T-helper 2 cell (primary cell): Measurements from ENCODE around the gene HMX3.

Experiments used
- DNase-seq, 5 experiments: peaks; one replicate each; pipeline versions ENCODE4 v3.0.0 to v3.0.0-alpha.2; 2012 to 2022
- total RNA-seq, 2 donors: gene quantifications; one replicate each; lab custom pipeline; 2026; lab: John Stamatoyannopoulos, UW

Gene HMX3
- 0 to 0.34 reads per million in 2 donors for total RNA-seq

DNA sequence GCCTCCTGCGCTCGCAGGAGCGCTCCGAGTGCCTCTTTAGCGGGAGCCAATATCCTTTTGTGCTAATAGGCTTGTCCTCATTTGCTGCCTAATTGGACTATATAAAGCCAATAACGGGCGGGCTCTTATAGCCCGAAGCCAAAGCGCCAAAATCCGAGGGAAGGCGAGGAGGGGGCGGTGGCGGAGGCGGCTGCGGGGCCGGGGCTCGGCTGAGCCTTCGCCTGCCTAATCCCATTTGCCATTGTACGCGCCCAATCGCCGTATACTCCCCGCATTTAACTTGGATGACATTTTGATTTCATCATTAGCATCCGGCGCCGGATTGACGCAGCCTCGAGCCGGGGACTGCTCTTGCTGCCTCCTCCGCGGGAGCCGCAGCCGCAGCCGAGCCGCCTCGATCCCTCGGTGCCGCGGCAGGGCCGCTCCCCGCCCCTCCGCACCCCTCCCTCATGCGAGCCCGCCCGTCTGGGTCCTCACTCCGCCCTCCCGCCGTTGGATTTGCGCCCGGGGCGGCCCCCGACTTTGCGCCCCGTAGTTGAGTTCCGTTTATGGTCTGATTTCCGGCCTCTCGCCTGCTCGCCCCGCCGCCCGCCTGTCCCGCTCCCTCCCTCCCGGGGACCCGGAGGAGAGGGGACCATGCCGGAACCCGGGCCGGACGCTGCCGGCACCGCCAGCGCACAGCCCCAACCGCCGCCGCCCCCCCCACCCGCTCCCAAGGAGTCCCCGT, at the start of gene HMX3:
Gene HMX3 (plus strand): TSS at position 556 of the 727 bp plus-strand sequence. CDS start 81 bp downstream, at position 637.
- peak in 1 of 5 experiments; percentile 57 for DNase-seq

DNA sequence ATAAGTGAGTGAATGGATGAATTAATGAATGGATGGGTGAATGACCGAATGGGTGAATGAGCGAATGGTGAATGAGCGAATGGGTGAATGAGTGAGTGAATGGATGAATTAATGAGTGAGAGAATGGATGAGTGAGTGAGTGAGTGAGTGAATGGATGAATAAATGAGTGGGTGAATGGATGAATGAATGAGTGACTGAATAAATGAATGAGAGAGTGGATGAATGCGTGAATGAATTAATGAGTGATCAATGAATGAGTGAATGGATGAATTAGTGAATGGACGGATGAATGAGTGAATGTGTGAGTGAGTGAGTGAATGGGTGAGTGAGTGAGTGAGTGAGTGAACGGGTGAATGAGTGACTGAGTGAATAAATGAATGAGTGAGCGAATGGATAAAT, 49.5 kb upstream of the HMX3 start:
- DNase-seq: no peak

DNA sequence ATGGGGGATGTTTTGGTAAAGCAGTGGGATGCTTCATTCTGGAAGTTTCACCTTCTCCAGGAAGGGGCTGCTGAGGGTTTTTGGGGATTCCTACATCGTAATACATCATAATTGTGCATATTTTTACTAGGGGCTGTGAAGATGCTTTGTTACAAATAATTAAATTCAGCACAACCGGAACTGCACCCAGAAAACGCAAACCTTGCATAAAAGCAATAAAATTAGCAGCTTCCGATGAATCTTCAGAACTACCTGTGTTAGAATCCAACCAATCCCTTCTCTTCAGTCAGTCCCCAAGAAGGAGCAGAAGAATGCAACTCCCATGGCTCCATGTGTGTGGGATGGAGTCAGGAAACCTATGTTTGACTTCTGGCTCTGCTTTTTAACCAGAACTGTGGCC, 48.4 kb upstream of the HMX3 start:
- DNase-seq: no peak

DNA sequence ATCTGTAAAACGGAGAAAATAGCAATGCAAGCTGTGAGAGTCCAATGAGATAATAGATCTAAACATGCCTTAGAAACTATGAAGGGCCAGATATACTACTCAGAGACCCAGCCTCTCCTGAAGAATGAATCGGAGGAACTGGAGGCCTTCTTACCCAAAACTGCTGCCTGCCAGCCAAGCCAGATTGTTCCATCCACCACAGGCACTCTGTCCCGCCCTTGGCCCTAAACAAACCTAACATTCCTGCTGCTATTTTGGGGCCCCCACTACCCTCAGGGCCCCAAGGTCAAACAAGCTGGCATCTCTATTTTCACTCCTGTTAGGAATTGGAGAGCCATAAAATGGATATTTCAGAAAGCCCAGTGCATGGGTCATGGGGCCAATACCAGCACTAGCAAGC, 48.0 kb upstream of the HMX3 start:
- no peak for DNase-seq

DNA sequence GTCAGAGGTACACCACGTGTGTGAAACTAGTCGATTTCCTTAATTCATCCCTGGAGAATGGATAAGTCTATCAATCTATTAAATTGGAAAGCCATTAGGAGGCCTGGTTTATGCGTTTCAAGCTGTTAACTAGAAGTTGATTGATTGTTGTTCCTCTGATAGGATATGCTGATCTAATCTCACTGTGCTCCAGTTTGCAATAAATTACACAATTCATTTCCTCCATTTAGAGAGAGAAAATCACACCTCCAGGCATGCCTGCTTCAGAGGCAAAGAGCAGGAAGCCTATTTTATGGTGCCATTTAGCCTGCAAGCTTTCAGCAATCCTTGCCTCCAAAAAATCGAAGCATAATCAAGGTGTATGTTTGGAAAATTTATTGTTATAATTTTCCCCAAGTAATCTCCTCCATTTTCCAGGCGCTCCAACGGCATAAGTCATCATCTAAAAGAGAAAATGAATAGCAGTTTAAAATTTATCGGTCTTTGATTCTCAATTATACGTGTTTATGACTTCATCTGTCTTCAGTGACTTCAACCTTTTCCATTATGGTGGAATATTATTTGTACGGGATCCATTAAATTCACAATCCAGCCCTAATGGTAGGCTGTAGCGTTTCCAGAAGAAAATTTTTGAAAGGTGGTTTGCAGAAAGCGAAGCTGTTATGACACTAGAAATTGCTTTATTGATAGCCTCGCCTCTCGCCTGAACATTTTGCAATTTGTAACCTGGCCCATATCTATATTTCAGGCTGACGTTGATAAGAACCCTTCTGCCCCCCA, 42.9 kb upstream of the HMX3 start:
- no peak for DNase-seq

DNA sequence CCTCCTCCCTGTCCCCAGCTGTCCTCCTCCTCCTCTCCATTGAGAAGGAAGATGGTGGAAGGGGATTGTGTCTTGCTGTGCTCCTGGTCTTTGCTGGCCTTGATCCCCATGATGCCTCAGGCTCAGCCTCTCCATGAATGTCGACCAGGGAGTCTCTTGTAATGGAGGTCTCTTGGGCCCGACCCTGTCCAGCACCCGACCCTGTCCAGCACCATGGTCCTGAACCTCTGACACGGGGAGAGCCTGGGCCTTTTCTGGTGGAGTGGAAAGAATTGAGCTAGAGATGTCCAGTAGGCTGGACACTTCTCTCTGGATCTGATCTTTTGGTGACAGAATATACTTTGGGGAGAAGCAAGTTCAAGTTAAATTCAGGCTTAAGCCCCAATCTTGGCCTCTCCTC, 42.3 kb upstream of the HMX3 start:
- DNase-seq: no peak

DNA sequence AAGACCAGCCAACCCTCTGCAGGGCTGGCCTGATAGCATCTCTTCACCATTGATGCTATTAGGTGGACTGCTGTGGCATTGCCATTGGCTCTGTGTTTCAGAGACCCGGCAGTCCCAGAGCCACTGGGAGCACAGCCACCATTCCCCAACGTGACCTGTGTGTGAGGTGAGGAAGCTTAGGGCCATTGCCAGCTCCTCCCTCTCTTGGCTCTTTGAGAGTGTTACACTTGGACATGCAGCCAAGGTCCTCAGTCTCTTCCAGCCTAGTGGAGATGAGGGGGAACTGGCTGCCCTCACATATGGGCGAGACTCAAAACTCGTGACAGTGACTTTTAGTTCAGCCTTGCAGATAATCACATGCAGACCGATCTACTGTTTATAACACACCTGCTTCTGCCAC, 39.3 kb upstream of the HMX3 start:
- no peak for DNase-seq

DNA sequence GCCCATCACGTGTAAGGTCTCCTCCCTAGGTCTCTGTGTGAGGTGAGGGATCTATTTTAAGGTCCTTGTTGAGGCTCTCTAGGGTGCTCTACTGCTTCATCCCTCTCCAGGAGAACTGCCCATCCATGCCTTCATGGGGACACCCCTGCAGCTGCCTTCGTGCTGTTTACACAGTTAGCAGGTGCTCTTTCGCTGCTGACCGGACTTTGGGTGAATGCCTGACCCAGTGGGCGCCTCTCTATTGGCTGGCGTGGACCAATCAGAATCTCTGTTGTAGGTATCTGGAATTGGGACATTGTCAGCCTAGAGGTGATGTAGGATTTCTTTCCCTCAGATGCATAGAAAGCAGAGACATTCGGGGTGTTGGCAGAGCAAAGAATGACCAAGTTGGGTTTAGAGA, 38.7 kb upstream of the HMX3 start:
- no peak for DNase-seq

DNA sequence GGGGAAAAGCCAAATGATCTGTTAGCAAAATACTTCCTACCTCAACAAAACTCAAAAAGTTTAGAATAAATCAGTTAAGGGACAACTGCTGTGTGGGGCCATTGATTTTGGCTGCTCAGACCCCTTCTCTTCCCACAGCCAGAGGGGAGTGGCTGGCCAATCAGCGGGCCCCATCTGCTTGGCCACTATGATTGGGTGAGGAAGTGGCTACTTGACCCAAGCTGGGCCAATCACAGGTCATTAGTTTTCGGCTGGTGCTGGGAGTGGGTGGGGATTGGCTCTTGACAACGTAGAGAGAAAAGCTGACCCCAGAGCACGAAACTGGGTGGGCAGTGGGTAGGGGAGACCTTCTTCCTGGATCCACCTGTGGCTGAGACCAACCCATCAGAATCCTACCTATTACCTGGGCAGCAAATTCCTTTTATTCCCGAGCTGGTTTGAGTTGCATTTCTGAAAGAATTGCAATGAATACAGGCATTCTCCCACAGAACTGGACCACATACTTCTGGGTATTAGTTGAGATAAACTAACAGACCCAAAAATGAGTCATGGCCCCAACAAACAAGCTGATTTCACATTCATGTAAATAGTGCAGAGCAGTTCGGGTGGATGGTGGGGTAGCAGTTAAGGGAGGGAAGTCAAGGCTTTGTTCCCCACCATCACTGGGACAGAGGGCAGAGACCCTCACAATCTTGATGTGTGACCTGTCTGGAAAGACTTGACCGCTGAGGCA, 35.6 kb upstream of the HMX3 start:
- no peak for DNase-seq

DNA sequence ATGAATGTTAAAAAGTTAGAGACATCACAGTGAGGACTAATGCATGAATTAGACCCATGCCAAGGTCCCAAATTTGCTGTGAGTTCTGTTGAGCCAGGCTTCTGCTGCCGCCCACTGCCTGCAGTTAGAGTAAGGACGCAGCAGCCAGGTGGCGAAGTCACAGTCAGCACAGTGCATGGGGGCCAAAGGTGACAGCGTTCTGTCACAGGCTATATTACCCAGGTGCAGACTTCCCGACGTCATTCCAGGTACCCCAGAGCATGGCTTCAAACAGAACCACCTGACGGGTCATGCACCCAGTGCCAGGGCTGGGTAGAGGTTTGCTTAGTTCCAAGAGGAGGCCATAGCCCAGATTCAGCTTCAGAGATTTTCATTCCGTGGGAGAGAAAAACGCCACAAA, 33.9 kb upstream of the HMX3 start:
- no peak for DNase-seq

DNA sequence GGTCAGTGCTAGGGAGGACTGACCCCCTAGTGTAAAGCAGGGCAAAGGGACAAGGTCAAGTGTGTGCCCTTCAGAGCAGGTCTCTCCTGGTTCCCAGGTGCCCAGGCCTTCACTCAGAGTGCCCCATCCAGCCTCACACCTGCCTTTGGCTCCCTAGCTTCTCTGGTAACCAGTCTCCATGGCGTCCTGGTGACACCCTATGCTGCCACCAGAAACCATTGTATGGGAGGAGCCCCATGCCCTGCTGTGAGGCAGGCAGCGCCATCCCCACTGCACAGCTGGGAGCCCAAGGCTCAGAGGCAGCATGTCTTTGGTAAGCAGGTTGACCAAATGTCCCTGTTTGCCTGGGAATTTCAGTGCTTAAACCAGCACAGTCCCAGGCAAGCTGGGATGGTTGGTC, 33.1 kb upstream of the HMX3 start:
- no peak for DNase-seq

DNA sequence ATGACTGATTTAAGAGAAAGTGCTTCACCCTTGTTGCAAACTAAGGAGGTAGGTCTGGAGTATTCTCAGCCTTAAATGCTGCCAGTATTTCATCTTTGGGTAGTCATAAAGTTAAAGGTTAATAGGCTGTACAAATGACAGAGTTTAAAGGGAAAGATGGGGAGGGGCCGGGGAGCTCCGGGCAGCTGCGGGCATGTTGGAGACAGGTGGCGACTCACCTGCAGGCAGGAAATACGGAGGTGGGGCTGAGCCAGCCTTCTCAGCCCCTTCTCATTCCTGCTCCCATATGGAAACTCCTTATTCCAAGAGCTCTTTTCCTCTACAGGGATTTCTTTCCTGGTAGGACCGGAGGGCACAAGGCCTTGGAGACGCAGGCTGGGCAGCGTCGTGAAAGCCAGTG, 31.8 kb upstream of the HMX3 start:
- no peak for DNase-seq

DNA sequence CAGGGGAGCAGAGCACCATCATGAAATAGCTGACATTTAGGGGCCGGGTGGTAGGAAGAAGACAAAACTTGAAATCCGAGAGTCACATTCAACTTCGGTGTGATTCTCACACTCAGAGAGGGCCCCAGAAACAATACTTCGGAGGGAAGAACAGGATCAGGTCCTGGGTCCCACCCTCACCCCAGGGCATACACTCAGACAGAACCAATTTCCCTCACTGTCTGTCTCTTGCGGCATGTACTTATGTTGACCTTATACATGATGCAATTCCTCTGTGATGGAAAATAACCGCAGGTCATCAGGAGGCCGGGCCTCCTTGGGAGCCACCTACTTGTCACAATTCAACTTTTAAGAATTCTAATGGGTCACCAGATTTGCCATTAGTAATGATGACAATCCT, 26.3 kb upstream of the HMX3 start:
- no peak for DNase-seq

DNA sequence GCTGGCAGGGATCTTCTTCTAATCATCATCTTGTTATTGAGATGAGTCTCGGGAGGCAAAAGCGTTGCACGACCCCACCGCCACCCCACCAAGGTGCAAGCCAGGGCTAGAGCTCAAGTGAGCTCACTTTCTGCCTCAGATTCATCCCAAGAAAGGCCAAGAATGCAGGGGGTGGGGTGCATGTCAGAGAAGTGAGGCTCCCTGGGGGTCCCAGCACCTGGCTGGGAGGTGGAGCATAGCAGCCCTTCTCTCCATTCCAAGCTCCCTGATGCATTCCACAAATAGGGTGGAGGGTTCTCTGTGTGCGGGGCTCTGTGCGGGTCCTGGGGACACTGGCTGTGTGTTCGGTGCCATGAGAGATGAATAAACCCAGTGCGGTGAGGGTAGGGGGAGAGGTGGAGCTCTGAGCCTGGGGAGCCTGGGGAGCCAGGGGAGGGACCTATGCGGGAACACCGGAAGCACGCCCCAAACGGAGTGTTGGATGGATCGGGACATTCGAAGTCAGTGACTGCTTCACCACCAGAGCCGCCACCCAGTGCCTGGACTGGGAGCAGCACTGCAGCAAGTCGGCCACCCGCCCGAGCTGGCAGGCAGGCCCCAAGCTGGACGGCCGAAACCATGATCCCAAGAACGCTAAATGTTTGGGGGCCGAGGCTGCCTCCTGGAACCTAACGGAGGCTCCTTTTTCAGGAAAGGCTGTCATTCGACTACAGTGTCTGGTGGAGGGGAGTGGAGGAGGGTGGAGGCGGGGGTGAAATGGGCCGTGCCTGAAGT, 17.9 kb upstream of the HMX3 start:
- DNase-seq: no peak

DNA sequence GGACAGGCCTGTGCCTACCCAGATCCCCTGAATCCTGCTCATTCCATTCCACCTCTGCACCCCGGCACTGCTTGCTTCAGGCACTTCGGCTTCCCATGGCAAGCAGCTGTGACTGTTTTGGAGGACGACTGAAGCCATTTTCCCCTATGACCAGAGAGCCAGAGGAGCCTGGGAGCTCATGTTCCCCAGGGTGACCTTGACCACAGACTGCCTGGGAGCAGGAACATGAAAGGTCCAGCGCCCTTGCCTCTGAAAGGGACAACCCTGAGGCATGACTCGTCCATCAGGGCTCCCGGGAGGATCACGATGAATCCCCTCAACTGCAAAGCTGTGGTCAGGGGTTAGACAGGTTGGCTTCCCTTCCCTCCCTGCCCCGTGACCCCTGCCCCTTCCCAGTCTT, 16.7 kb upstream of the HMX3 start:
- no peak for DNase-seq

DNA sequence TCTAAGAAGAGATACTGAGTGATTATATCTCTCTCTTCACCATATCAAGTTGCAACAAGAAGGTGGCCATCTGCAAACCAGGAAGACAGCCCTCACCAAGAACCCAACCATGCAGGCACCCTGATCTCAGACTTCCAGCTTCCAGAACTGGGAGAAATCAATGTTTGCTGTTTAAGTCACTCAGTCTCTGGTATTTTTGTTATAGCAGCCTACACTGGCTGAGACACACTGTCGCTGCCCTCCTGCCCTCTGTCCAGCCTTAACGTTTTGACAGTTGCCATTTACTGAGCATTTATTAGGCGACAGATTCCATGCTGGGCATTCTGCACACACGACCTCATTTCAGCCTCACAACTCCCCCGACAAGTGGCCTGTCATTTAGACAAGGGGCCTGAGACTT, 9.5 kb upstream of the HMX3 start:
- DNase-seq: no peak

DNA sequence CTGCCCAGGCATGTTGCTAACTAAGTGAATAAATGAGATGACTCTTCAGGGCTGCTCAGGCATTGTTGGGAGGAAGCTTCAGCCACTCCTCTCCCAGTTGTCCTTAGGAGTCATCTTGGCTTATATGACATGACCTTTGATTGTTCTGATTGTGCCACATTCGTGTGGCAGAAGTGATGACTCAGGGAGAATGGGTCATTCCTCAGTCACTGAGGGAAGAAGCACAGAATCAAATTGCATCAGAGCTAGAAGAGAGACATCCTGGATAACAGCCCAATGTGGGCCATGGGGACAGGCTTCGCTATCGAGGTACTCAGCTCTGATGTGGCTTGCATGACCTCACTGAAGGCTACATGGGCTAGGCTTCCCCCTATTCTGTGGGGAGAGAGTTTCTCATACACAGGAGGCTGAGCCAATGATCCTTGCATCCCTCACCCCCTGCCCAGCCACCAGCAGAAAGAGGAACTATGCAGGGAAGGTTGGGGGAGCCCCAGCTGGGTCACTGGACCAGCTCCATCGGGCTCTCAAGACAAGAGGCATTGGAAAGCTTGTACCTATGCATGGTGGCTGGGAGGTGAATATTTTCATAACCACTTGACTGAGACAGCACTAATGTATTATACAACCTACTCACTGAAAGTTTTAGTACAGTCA, 6.0 kb upstream of the HMX3 start:
- no peak for DNase-seq

DNA sequence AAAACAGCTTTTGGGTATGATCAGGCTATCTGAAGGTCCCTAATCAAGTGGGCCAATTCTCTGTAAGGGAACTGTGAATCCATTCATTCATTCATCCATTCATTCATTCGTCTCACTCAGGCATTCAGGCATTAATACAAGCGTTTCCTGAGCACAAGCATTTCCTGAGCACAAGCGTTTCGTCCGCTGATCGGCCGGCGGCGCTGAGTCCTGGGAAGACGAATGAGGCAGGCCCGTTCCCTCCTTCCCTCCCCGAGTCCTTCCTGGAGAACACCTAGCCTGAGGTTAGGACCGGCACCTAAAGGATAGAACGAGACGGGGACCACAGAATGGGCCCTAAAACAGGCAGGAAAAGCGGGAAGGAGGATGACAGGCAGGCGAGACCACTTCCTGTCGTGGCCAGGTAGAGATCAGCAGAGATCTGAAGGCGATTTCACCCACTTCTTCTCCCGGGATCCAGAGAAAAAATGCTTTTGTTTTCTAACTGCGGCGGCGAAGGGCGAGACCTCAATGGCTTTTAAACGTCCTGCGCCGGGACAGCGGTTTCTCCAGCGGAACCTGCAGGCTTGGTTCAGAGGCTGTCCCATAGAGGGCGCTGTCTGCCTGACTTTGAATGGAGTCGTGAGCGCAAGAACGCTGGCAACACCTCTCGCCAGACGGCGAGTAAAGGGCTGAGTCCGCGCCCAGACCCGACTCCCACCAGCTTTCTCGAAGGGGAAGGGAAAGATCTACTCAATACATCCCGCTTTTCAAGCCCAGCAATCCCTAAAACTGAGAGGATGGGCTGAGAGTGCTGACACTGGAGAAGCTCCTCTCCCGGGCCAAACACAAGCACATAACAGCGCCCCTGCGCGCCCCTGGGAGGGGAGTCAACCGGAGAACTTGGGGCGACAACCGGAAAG, 2.9 kb upstream of the HMX3 start:
- DNase-seq: peak; percentile 60 to 83 (median 75)

DNA sequence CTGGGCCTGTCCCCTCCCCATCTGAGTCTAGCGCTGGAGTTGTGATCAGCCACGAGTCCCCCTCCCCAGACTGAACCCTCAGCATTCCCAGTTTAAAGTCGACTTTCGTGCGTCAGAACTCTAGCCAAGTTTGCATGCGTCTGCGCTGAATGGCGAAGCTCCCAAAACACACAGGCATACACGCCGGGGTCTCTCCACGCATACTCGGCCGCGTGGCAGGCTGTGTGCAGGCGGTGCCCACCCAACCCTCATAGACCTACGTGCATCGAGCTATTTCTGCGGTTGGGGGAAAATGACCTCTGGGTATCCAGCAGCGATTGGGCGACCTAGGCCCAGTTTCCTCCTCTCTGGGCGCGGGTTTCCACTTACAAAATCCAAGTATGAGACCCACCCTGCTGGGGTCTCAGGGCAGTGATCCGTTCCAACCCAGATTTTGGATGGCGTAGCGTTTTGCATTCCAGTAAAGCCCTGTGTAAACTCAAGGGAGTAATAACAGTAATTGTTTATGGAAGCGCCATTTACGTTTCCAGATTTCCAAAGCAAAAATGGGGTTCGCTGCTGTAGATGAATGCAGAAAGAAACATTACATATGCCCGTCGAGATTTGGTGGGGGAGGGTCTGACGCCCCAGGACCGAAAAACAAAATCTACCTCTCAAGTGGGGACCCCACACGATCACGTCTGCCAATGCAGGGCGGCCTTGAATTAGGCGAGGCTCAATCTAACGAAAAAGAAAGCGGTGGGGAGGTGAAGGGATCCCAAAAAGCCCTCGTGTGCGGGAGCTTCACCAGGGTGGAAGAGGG, 2.0 kb upstream of the HMX3 start:
- no peak for DNase-seq

DNA sequence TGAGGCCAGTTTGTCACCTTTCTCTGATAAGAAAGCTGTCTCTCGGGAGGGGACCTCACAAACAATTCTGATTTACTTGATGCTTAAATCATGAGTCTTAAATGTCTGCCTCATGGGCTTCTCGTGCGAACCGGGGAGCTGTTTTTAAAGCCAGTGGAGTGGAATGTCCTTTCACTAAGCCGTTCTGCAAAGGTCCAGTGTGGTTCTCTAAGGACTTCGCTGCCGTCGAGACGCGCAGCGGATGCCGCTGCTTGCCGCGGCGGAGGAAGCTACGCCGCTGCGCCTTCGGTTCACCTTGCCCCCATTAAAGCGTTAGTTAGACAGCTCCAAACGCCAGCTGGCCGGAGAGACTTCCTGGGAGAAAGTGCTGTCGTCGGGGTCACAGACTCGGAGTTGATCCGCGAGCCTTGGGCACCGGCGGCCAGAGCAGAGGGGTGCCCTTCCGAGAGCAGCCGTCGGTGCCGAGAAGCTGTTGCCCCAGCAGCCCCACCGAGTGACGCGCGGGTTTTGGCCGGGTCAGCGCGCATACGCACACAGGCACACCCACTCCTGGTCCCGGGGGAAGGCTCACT, 1.3 kb upstream of the HMX3 start:
- no peak for DNase-seq
